IMR-90 (cell line): ENCODE data around the gene CEP97. TPM values are rescaled to one million over a fixed set of nuclear protein-coding genes. Genes with fewer than 3 reads are reported as not detected.

Experiments
- ATAC-seq: fragments of 200-7000 bp; cut with Tn5 transposase; 2 replicates; pipeline ENCODE4 v1.9.1; 2020; ENCODE audit warnings: low read depth, mild to moderate bottlenecking, moderate library complexity
- BruUV-seq: library from RNA; stranded (reverse); fragments of 400-500 nt; replicated peaks from 2 replicates; lab custom pipeline; 2021; lab: Mats Ljungman, UMichigan
- CTCF ChIA-PET: fragments of 300-600 bp; formaldehyde crosslinking; extraction: SDS; loops from one replicate; lab custom pipeline; 2021; ENCODE audit warnings: antibody characterized with exemption; lab: Yijun Ruan, JAX
- POLR2A ChIA-PET: fragments of 300-600 bp; sonication (Branson Sonifier 250); formaldehyde crosslinking; loops from one replicate; lab custom pipeline; 2022; ENCODE audit warnings: antibody characterized with exemption; ENCODE audit not compliant: unreplicated experiment; lab: Charles Lee
- DNase-seq: peaks from one replicate; pipeline ENCODE4 v3.0.0; 2013
- H2AFZ ChIP-seq: replicated peaks from 2 replicates; pipeline ENCODE3; 2013; ENCODE audit warnings: low read length, mild to moderate bottlenecking; ENCODE audit not compliant: poor library complexity
- H2AK5ac ChIP-seq: 2 replicates; pipeline ENCODE4 v1.6.1; 2013; ENCODE audit warnings: low read depth, low read length, inconsistent platforms
- H2AK9ac ChIP-seq: replicated peaks from 2 replicates; pipeline ENCODE3; 2013; ENCODE audit warnings: mild to moderate bottlenecking, low read depth, low read length, moderate library complexity; ENCODE audit not compliant: poor library complexity
- H2BK120ac ChIP-seq: 2 replicates; pipeline ENCODE4 v1.6.1; 2013; ENCODE audit warnings: low read depth, low read length, inconsistent platforms
- H2BK15ac ChIP-seq: 3 replicates; pipeline ENCODE4 v1.6.1; 2013; ENCODE audit warnings: low read depth, low read length, inconsistent platforms
- H2BK20ac ChIP-seq: 2 replicates; pipeline ENCODE4 v1.6.1; 2013; ENCODE audit warnings: low read depth, mild to moderate bottlenecking, inconsistent platforms, low read length, moderate library complexity
- H2BK5ac ChIP-seq: 2 replicates; pipeline ENCODE4 v1.6.1; 2013; ENCODE audit warnings: mild to moderate bottlenecking, low read depth, low read length, inconsistent platforms; ENCODE audit not compliant: poor library complexity, severe bottlenecking
- H3K14ac ChIP-seq: replicated peaks from 2 replicates; pipeline ENCODE4 v1.6.1; 2013; ENCODE audit warnings: low read depth, low read length, inconsistent platforms
- H3K18ac ChIP-seq: 2 replicates; pipeline ENCODE4 v1.6.1; 2013; ENCODE audit warnings: low read depth, low read length, control low read depth
- H3K23ac ChIP-seq: 2 replicates; pipeline ENCODE4 v1.6.1; 2013; ENCODE audit warnings: low read depth, low read length, inconsistent platforms
- H3K27ac ChIP-seq: 2 replicates; pipeline ENCODE4 v1.5.1; 2013; ENCODE audit warnings: mild to moderate bottlenecking, control low read depth, low read length; ENCODE audit not compliant: insufficient read depth
- H3K27me3 ChIP-seq: 2 replicates; pipeline ENCODE4 v1.6.1; 2013; ENCODE audit warnings: low read length; ENCODE audit not compliant: control insufficient read depth, insufficient read depth
- H3K36me3 ChIP-seq: 2 replicates; pipeline ENCODE4 v1.6.1; 2013; ENCODE audit warnings: low read length, mixed read lengths; ENCODE audit not compliant: control insufficient read depth, insufficient read depth
- H3K4ac ChIP-seq: 2 replicates; pipeline ENCODE4 v1.6.1; 2013; ENCODE audit warnings: low read depth, low read length, inconsistent platforms
- H3K4me1 ChIP-seq: 2 replicates; pipeline ENCODE4 v1.6.1; 2013; ENCODE audit warnings: low read length, mixed read lengths; ENCODE audit not compliant: control insufficient read depth, insufficient read depth
- H3K4me2 ChIP-seq: 2 replicates; pipeline ENCODE4 v1.6.1; 2013; ENCODE audit warnings: low read depth, mild to moderate bottlenecking, control low read depth, low read length, moderate library complexity
- H3K4me3 ChIP-seq: 2 replicates; pipeline ENCODE4 v1.5.1; 2013; ENCODE audit warnings: low read depth, mild to moderate bottlenecking, control low read depth, low read length, moderate library complexity; ENCODE audit not compliant: insufficient read depth
- H3K56ac ChIP-seq: 2 replicates; pipeline ENCODE4 v1.6.1; 2013; ENCODE audit warnings: low read length, inconsistent platforms; ENCODE audit not compliant: insufficient read depth; ENCODE audit errors: extremely low read depth
- H3K79me1 ChIP-seq, 2 experiments: 2 replicates each; pipeline ENCODE4 v1.6.1; 2013; ENCODE audit warnings: low read length in 2 of 2, inconsistent platforms in 1 of 2, low read depth in 1 of 2
- H3K9ac ChIP-seq: 2 replicates; pipeline ENCODE4 v1.6.1; 2013; ENCODE audit warnings: low read depth, low read length, control low read depth
- H3K9me1 ChIP-seq: 2 replicates; pipeline ENCODE4 v1.6.1; 2013; ENCODE audit warnings: low read length, inconsistent platforms; ENCODE audit not compliant: insufficient read depth
- H3K9me3 ChIP-seq: 2 replicates; pipeline ENCODE4 v1.6.1; 2013; ENCODE audit warnings: low read length; ENCODE audit not compliant: control insufficient read depth, insufficient read depth
- H4K20me1 ChIP-seq: 2 replicates; pipeline ENCODE4 v1.6.1; 2013; ENCODE audit warnings: low read length, inconsistent platforms; ENCODE audit not compliant: insufficient read depth
- H4K5ac ChIP-seq: 2 replicates; pipeline ENCODE4 v1.6.1; 2013; ENCODE audit warnings: mild to moderate bottlenecking, low read depth, low read length, control low read depth
- H4K8ac ChIP-seq, 2 experiments: 2 replicates each; pipeline ENCODE4 v1.6.1; 2013; ENCODE audit warnings: low read depth in 2 of 2, low read length in 2 of 2, control low read depth in 1 of 2, inconsistent platforms in 1 of 2
- H4K91ac ChIP-seq: 2 replicates; pipeline ENCODE4 v1.6.1; 2013; ENCODE audit warnings: low read depth, low read length, inconsistent platforms; ENCODE audit not compliant: insufficient read depth
- BHLHE40 ChIP-seq: fragments of 150-350 bp; IDR thresholded peaks from 2 replicates; pipeline ENCODE4 v1.6.1; 2016; ENCODE audit warnings: mild to moderate bottlenecking, low read depth, low read length
- CEBPB ChIP-seq: IDR thresholded peaks from 2 replicates; pipeline ENCODE4 v1.6.1; 2012; ENCODE audit warnings: low read depth, low read length, improper control_type of control experiment
- CHD1 ChIP-seq: IDR thresholded peaks from 2 replicates; pipeline ENCODE4 v1.6.1; 2012; ENCODE audit warnings: low read depth, low read length, improper control_type of control experiment
- FOS ChIP-seq: fragments of 150-350 bp; IDR thresholded peaks from 2 replicates; pipeline ENCODE4 v1.6.1; 2016; ENCODE audit warnings: low read depth, low read length
- MAFK ChIP-seq: IDR thresholded peaks from 2 replicates; pipeline ENCODE4 v1.6.1; 2012; ENCODE audit warnings: low read depth, low read length, improper control_type of control experiment
- MAZ ChIP-seq: IDR thresholded peaks from 2 replicates; pipeline ENCODE4 v1.6.1; 2012; ENCODE audit warnings: low read depth, mild to moderate bottlenecking, low read length, improper control_type of control experiment, moderate library complexity, borderline replicate concordance
- MXI1 ChIP-seq: IDR thresholded peaks from 2 replicates; pipeline ENCODE4 v1.6.1; 2012; ENCODE audit warnings: low read depth, mild to moderate bottlenecking, low read length, moderate library complexity, borderline replicate concordance
- NFE2L2 ChIP-seq: fragments of 150-350 bp; IDR thresholded peaks from 2 replicates; pipeline ENCODE4 v1.6.1; 2016; ENCODE audit warnings: low read depth, mild to moderate bottlenecking, low read length
- POLR2A ChIP-seq: IDR thresholded peaks from 2 replicates; pipeline ENCODE4 v1.6.1; 2012; ENCODE audit warnings: mild to moderate bottlenecking, low read depth, low read length
- RAD21 ChIP-seq: IDR thresholded peaks from 2 replicates; pipeline ENCODE4 v1.6.1; 2012; ENCODE audit warnings: low read length, improper control_type of control experiment
- RCOR1 ChIP-seq: IDR thresholded peaks from 2 replicates; pipeline ENCODE4 v1.6.1; 2012; ENCODE audit warnings: mild to moderate bottlenecking, low read length, improper control_type of control experiment; ENCODE audit not compliant: insufficient replicate concordance
- RFX5 ChIP-seq: IDR thresholded peaks from 2 replicates; pipeline ENCODE4 v1.8.0; 2012; ENCODE audit warnings: low read depth, mild to moderate bottlenecking, low read length, moderate library complexity
- SMC3 ChIP-seq: fragments of 150-350 bp; IDR thresholded peaks from 2 replicates; pipeline ENCODE4 v1.6.1; 2016; ENCODE audit warnings: low read depth, mild to moderate bottlenecking, antibody characterized with exemption, low read length, moderate library complexity
- WGBS, 2 experiments: methylation state at CpG; one replicate each; pipeline versions ENCODE4 v1.1.5 to v1.1.7; 2013; ENCODE audit warnings: missing lambda C conversion rate in 2 of 2; ENCODE audit not compliant: insufficient read length in 1 of 2; ENCODE audit errors: extremely low coverage in 2 of 2; 5-methylcytosine and 5-hydroxymethylcytosine counted together
- dilution Hi-C: fragments of 300-500 bp; cut with HindIII; formaldehyde crosslinking; loops from one replicate; pipeline ENCODE4 v1.14.3; 2018; ENCODE audit warnings: low sequenced_read_pairs; ENCODE audit not compliant: unreplicated experiment
- in situ Hi-C: fragments of 300-500 bp; cut with MboI; formaldehyde crosslinking; loops from 3 replicates; pipeline ENCODE4 v1.14.3; 2019; ENCODE audit warnings: low sequenced_read_pairs, inconsistent platforms, mixed read lengths
- intact Hi-C: fragments of 100-400 bp; cut with micrococcal nuclease; formaldehyde crosslinking; loops from 2 replicates; pipeline ENCODE4 v1.10.0; 2022
- polyA plus RNA-seq, 3 experiments: library from polyadenylated mRNA; depleted of rRNA; stranded (reverse); fragments of >200 nt; gene quantifications; 2 replicates each; pipeline ENCODE4 v1.2.3, GENCODE V29; 2012; ENCODE audit warnings: low replicate concordance in 1 of 3
- total RNA-seq: library from RNA; depleted of rRNA; stranded (reverse); fragments of >200 nt; gene quantifications from 2 replicates; pipeline ENCODE4 v1.2.3, GENCODE V29; 2012
- TF ChIP-seq, protein P1 (sequence below): fragments of 150-350 bp; IDR thresholded peaks from 2 replicates; pipeline ENCODE4 v1.6.1; 2017; ENCODE audit warnings: mild to moderate bottlenecking, antibody characterized with exemption, low read length, low read depth
- TF ChIP-seq, protein P2 (sequence below): conservative IDR thresholded peaks from 2 replicates; pipeline ENCODE4 v1.5.1; 2012; ENCODE audit warnings: mild to moderate bottlenecking, low read depth, low read length, improper control_type of control experiment
- TF ChIP-seq, protein P3 (sequence below): fragments of 150-350 bp; IDR thresholded peaks from 2 replicates; pipeline ENCODE4 v1.6.1; 2016; ENCODE audit warnings: low read depth, mild to moderate bottlenecking, low read length, moderate library complexity, borderline replicate concordance

Gene CEP97
- total and polyA plus RNA-seq, 2 of the 4 experiments (the other 2 are of a cell fraction), result 2.0 to 21.9 TPM

DNA sequence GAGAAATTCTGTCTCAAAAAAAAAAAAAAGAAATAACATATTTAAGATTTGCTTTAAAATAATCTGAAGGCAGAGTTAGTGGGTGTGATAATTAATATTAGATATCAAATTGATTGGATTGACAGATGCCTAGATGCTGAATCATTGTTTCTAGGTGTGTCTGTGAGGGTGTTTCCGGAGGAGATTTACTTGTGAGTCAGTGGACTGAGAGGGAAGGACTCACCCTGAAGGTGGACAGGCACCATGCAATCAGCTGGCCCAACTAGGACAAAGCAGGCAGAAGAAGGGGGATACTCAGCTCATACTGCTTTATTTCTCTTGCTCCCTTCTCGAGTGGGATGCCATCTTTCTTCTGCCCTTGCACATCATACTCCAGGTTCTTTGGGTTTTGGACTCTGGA, 21.2 kb upstream of the CEP97 start:
- no CpG with 5 or more reads among the region's 2 CpGs for WGBS, 2 experiments
- no peak for ATAC-seq

More for the DNA sequence above, 21.2 kb upstream of the CEP97 start:
- Histone ChIP-seq H3K27ac (no peak overlapping the region), H4K20me1 (no peaks in the 10 kb centered on the region), H3K79me1 (no peaks in the 10 kb centered on the region), H3K23ac (no peak overlapping the region), H2BK15ac (no peak overlapping the region), H4K5ac (no peak overlapping the region), H3K9ac (no peak overlapping the region), H3K27me3 (peaks cover 2% of the 10 kb centered on the region; the same call in 1 of the 2 replicates), H2BK20ac (no peak overlapping the region), H3K9me3 (no peaks in the 10 kb centered on the region), H3K56ac (no peak overlapping the region), H4K91ac (no peak overlapping the region), H3K36me3 (no peaks in the 10 kb centered on the region), H4K8ac (no peak overlapping the region), H3K4me1 (no peaks in the 10 kb centered on the region), H2AK9ac (no peak overlapping the region), H3K4me3 (no peak overlapping the region), H2BK120ac (no peak overlapping the region), H3K4me2 (no peak overlapping the region), H2AK5ac (no peak overlapping the region), H2BK5ac (no peak overlapping the region), H3K9me1 (peaks cover 3% of the 10 kb centered on the region; the same call in 1 of the 2 replicates), H3K4ac (no peak overlapping the region), H3K14ac (no peak overlapping the region), H3K18ac (no peak overlapping the region), H2AFZ (no peak overlapping the region)
- POLR2A ChIA-PET, result no interaction called here
- CTCF ChIA-PET, result no interaction called here
- no peak for DNase-seq
- in situ Hi-C loops, result no loop called here
- intact Hi-C loops, result loop anchor here (10.0 kb wide), 1 partner anchor 522 kb away; no protein-coding TSS in a partner anchor
- dilution Hi-C loops, result no loop called here
- TF ChIP-seq FOS (no peak), CHD1 (no peak), BHLHE40 (no peak), MAZ (no peak), SMC3 (no peak), POLR2A (no peak), RCOR1 (no peak), RFX5 (no peak), CEBPB (no peak), RAD21 (no peak), MAFK (no peak), NFE2L2 (no peak), MXI1 (no peak)
- TF ChIP-seq, protein P1, sequence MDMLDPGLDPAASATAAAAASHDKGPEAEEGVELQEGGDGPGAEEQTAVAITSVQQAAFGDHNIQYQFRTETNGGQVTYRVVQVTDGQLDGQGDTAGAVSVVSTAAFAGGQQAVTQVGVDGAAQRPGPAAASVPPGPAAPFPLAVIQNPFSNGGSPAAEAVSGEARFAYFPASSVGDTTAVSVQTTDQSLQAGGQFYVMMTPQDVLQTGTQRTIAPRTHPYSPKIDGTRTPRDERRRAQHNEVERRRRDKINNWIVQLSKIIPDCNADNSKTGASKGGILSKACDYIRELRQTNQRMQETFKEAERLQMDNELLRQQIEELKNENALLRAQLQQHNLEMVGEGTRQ, result no peak
- TF ChIP-seq, protein P2, sequence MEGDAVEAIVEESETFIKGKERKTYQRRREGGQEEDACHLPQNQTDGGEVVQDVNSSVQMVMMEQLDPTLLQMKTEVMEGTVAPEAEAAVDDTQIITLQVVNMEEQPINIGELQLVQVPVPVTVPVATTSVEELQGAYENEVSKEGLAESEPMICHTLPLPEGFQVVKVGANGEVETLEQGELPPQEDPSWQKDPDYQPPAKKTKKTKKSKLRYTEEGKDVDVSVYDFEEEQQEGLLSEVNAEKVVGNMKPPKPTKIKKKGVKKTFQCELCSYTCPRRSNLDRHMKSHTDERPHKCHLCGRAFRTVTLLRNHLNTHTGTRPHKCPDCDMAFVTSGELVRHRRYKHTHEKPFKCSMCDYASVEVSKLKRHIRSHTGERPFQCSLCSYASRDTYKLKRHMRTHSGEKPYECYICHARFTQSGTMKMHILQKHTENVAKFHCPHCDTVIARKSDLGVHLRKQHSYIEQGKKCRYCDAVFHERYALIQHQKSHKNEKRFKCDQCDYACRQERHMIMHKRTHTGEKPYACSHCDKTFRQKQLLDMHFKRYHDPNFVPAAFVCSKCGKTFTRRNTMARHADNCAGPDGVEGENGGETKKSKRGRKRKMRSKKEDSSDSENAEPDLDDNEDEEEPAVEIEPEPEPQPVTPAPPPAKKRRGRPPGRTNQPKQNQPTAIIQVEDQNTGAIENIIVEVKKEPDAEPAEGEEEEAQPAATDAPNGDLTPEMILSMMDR, result no peak
- TF ChIP-seq, protein P3, sequence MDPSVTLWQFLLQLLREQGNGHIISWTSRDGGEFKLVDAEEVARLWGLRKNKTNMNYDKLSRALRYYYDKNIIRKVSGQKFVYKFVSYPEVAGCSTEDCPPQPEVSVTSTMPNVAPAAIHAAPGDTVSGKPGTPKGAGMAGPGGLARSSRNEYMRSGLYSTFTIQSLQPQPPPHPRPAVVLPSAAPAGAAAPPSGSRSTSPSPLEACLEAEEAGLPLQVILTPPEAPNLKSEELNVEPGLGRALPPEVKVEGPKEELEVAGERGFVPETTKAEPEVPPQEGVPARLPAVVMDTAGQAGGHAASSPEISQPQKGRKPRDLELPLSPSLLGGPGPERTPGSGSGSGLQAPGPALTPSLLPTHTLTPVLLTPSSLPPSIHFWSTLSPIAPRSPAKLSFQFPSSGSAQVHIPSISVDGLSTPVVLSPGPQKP, result no peak
- no TSS peak for BruUV-seq
